Inferior parietal cortex (tissue), 1 donor: Measurements from ENCODE around the gene MAP2K4.
"Not testable (repeated sequence)": the region's sequence is repeated elsewhere in the genome, so short reads cannot be mapped to it uniquely, and the experiment has no call there.

ENCODE experiments used
- DNase-seq: peaks from one replicate; pipeline ENCODE4 v3.0.0-alpha.2; 2016; ENCODE audit errors: extremely low spot score

Gene MAP2K4

GRCh38 chr17:12020642-12021622 is at the start of gene MAP2K4:
Gene MAP2K4, plus strand, starts transcription at chr17:12020877. Its CDS starts 10 bp downstream, at chr17:12020887.
- peak; percentile 79 for DNase-seq

DNA sequence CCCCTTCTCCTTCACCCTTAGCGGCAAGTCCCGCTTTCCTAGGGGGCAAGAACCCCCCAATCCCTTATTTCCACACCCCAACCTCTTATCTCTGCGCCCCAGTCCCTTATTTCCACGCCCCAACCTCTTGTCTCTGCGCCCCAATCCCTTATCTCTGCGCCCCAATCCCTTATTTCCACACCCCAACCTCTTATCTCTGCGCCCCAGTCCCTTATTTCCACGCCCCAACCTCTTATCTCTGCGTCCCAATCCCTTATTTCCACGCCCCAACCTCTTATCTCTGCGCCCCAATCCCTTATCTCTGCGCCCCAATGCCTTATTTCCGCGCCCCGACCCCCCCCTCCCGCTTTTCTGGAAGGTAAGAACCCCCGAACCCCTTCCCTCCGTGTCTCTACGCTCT is 47.9 kb upstream of the MAP2K4 start:
- not testable (repeated sequence) for DNase-seq

GRCh38 chr17:11979795-11980194 is 40.9 kb upstream of the MAP2K4 start:
- no peak for DNase-seq

DNA sequence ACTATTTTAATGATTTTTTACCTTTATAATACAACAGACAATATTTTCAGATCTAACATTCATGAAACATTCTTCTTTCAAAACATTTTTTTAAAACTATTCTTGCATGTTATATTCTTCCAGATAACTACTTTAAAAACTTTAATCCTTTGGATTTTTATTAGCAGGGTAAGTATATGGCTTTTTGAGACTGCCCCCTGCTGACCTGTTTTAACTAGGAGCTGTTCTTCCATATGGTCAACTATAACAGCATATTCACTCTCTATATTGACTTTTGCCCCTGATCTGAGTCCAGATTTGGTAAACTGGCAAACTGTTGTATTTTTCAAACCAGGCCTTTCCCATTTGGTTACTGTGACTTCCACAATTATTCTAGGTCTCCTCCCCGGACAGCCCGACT is 39.9 kb upstream of the MAP2K4 start:
- no peak for DNase-seq

GRCh38 chr17:11981862-11982261 is 38.8 kb upstream of the MAP2K4 start:
- no peak for DNase-seq

- DNase-seq: no peak
Measured at GRCh38 chr17:11986179-11986941, 34.3 kb upstream of the MAP2K4 start.

- DNase-seq: peak; percentile 78
Measured at GRCh38 chr17:11986942-11987329, 33.7 kb upstream of the MAP2K4 start.

GRCh38 chr17:11990363-11990983 is 30.2 kb upstream of the MAP2K4 start:
- no peak for DNase-seq

- DNase-seq: no peak
Measured at GRCh38 chr17:11991461-11991860, 29.2 kb upstream of the MAP2K4 start.

GRCh38 chr17:11996722-11997146 is 23.9 kb upstream of the MAP2K4 start:
- DNase-seq: peak; percentile 53

- peak; percentile 87 for DNase-seq
Measured at GRCh38 chr17:11997147-11997971, 23.3 kb upstream of the MAP2K4 start, which contains the start of gene ZNF18. Gene ZNF18, minus strand, starts transcription at chr17:11997475. Its CDS starts 4,646 bp downstream, at chr17:11992829.

GRCh38 chr17:11997972-11998233 is 22.8 kb upstream of the MAP2K4 start:
- no peak for DNase-seq

DNA sequence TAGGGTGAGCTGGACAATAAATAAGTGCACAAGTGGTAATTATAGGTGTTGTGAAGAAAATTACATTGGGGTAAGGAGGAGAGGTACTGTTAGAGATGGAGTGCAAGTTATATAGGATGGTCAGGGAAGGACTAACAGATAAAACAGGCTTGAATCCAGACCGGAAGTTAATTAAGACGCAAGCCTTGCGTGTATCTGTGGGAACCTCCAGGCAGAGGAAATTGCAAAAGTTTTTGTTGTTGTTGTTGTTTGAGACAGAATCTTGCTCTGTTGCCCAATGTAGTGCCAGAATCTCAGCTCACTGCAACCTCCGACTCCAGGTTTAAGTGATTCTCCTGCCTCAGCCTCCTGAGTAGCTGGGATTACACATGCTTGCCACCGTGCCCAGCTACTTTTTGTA is 21.0 kb upstream of the MAP2K4 start:
- no peak for DNase-seq

- DNase-seq: no peak
Measured at GRCh38 chr17:12007466-12007865, 13.2 kb upstream of the MAP2K4 start.

GRCh38 chr17:12021623-12022140 is 1.0 kb downstream of the MAP2K4 start:
- no peak for DNase-seq

DNA sequence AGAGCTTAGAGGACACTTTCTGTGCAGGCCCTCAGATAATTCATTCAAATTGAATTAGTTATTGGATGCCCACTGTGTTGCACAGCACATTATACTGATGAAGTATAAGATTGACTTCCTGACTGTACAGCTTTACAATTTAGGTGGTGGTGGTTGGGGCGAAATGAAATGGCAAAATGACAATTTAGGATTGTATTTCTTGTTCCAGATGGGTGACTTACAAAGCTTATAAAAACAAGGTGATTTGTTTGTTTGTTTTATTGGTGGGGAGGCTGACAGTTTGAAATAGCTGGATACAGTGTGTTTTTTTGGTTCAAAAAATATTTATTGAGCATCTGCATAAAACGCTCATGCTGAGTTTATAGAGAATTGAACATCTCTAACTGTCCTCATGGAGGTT is 1.6 kb downstream of the MAP2K4 start:
- no peak for DNase-seq

DNA sequence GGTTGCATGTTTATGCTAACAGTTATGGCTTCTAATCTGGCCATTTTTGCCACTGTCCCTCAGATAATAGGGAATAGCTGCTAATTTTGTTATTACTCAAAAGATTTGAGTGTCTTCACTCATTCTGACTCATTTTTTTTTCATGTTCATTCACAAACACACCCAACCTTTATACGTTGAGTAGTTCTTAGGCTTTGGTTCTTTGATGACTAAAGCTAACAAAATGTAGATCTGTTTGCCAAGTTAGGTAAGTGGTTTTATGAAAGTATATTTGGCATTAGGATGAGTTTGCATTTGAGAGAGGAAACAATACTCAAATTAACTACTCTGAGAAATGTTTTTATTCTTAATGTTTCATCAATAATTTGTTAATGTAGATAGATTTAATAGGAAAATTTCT is 3.6 kb downstream of the MAP2K4 start:
- DNase-seq: no peak

- DNase-seq: no peak
Measured at GRCh38 chr17:12027658-12028057, 7.0 kb downstream of the MAP2K4 start.

- no peak for DNase-seq
Measured at GRCh38 chr17:12028611-12029010, 7.9 kb downstream of the MAP2K4 start.

DNA sequence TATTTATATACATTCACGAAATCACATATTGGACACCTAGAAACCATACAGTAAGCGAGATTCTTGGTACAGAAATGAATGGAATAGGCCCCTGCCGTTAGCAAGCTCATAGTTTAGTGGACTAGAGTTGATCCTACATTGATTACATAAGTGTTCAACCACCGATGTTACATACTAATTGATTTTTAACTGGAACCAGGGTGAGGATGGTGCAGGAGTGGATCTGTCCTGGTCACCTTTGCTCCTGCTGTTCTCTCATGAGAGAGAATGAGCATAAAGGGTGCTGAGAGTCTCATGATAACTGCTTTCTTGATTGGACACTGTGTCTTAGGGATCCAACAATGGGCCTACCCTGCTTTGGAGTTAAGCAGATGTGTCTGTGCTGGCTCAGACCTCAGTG is 13.9 kb downstream of the MAP2K4 start:
- DNase-seq: no peak

DNA sequence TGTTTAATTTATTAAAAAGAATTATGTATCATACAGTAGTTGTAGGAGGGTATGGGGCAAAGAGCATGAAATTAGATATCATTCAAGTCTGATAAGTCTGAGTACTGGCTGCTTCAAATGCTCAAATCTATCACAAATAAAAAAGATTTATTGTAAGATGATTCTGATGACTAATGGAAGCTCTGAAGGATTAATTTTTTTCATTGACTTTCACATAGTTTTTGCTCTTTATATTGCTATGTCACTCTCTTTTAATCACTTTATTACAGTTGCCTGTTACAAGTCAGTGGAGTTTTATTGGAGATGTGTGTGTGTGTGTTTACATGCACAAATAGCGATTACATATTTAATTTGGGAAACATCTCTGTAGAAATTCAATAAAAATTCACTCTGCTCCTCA is 15.0 kb downstream of the MAP2K4 start:
- DNase-seq: no peak
